SKM-1 (cell line): ENCODE results near the gene KIRREL2.
A peak's percentile ranks its signal among the peaks of the same experiment; 100 is the strongest.
"Not testable (repeated sequence)": the region's sequence is repeated elsewhere in the genome, so short reads cannot be mapped to it uniquely, and the experiment has no call there.

Experiments
- DNase-seq: peaks from one replicate; lab custom pipeline; 2025; ENCODE audit not compliant: unreplicated experiment; lab: John Stamatoyannopoulos, UW

The KIRREL2 gene

GRCh38 chr19:35896643-35897040 is 39.9 kb downstream of the KIRREL2 start:
- no peak for DNase-seq

- no peak for DNase-seq
Measured at GRCh38 chr19:35897706-35898451, 41.2 kb downstream of the KIRREL2 start.

GRCh38 chr19:35898499-35898809 is 41.7 kb downstream of the KIRREL2 start:
- DNase-seq: no peak

- peak; percentile 54 for DNase-seq
Measured at GRCh38 chr19:35899547-35900214, 43.0 kb downstream of the KIRREL2 start.

GRCh38 chr19:35901055-35901644 is 44.4 kb downstream of the KIRREL2 start:
- no peak for DNase-seq

GRCh38 chr19:35901854-35902661 is 45.3 kb downstream of the KIRREL2 start, which contains the start of gene HCST:
HCST (plus strand) TSS chr19:35902529; CDS start chr19:35902594, 65 bp downstream.
- peak; percentile 21 for DNase-seq

GRCh38 chr19:35902870-35903475 is 46.3 kb downstream of the KIRREL2 start:
- no peak for DNase-seq

- peak; percentile 76 for DNase-seq
Measured at GRCh38 chr19:35903550-35904179, 47.0 kb downstream of the KIRREL2 start.

- peak; percentile 70 for DNase-seq
Measured at GRCh38 chr19:35904311-35905068, 47.8 kb downstream of the KIRREL2 start.

GRCh38 chr19:35905178-35905727 is 48.5 kb downstream of the KIRREL2 start:
- DNase-seq: no peak

GRCh38 chr19:35907377-35907745 is 50.6 kb downstream of the KIRREL2 start:
- DNase-seq: no peak

GRCh38 chr19:35908010-35908441 is 51.3 kb downstream of the KIRREL2 start, which contains the start of gene TYROBP:
TYROBP (minus strand) TSS chr19:35908295; CDS start chr19:35908228, 67 bp downstream.
- DNase-seq: peak; percentile 31

- peak; percentile 98 for DNase-seq
Measured at GRCh38 chr19:35908973-35909683, 52.4 kb downstream of the KIRREL2 start.

- DNase-seq: no peak
Measured at GRCh38 chr19:35909684-35910035, 52.9 kb downstream of the KIRREL2 start.

- not testable (repeated sequence) for DNase-seq
Measured at GRCh38 chr19:35910355-35910754, 53.6 kb downstream of the KIRREL2 start.

GRCh38 chr19:35911173-35911572 is 54.5 kb downstream of the KIRREL2 start:
- DNase-seq: no peak

GRCh38 chr19:35911790-35912189 is 55.1 kb downstream of the KIRREL2 start:
- no peak for DNase-seq

- DNase-seq: no peak
Measured at GRCh38 chr19:35913589-35913988, 56.9 kb downstream of the KIRREL2 start.

- DNase-seq: no peak
Measured at GRCh38 chr19:35915443-35915842, 58.7 kb downstream of the KIRREL2 start.
